Forelimb muscle (tissue), 1 donor: ENCODE data around the gene OPCML. TPM values are rescaled to one million over a fixed set of nuclear protein-coding genes. Genes with fewer than 3 reads are reported as not detected.

Experiments
- DNase-seq: peaks from one replicate; pipeline ENCODE4 v3.0.0-alpha.2; 2013; ENCODE audit warnings: low read depth
- polyA plus RNA-seq: library from polyadenylated mRNA; unstranded; fragments of 120-200 nt; gene quantifications from one replicate; pipeline ENCODE4 v1.2.1, GENCODE V29; 2013; ENCODE audit not compliant: insufficient read length

OPCML gene
- polyA plus RNA-seq, 1 donor, result 1.4 TPM

- DNase-seq, result no peak
These were observed 171.2 kb downstream of the OPCML start for GRCh38 chr11:133360860-133361688.

DNA sequence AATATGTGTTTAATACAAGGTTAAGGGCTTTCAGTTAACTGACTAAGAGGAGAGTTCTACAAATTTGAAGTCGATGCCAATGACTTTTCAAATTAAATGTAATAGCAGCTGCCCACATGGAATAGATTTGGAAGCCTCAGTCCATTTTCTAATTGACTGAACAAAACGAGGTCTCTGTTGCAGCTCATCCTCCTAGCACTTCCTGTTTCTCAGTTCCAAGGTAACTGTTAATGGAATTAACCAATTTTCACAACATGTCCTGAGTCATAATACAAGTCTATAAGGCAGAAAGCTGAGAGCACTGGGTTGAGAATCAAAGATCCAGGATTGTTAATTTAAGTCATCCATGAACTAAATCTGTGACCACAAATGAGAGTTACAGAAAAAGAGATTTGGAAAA, 177.2 kb downstream of the OPCML start:
- no peak for DNase-seq

- no peak for DNase-seq
These were observed 178.2 kb downstream of the OPCML start for GRCh38 chr11:133354069-133354468.

DNA sequence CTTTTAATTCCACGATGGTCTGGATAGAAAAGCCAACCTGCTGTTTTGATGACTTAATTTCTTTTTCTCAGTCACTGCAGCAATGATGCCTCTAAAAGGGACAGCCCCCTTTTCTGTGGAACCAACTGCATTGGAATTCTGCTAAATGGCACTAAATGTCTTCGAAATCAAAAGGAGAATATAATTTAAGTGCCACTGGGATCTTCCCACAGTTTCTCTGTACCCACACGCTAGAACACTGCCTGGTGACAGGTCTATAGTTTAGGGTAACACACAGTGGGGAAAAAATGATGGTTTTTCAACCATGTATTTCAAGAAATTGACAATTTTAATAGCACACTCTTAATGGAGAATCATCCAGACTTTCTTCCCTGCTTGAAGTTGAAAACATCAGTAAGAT, 182.3 kb downstream of the OPCML start:
- DNase-seq, result no peak

DNA sequence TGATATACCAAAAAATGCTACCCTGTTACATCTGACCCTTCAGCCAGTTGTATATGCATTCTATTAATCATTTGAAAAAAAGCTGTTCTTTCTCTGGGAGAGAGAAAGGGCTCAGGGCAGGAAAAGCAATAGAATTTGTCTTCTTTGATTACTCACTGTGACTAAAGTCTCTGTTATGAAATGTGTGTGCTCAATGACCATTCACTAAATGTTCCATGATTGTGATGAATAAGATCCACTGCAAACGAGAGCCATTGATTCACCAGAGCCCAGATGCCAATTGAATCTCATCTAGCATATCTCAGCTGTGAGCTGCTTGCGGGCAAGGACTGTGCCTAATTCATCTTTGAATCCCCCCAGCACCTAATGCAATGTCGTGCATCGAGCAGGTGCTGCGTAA, 184.3 kb downstream of the OPCML start:
- no peak for DNase-seq

DNA sequence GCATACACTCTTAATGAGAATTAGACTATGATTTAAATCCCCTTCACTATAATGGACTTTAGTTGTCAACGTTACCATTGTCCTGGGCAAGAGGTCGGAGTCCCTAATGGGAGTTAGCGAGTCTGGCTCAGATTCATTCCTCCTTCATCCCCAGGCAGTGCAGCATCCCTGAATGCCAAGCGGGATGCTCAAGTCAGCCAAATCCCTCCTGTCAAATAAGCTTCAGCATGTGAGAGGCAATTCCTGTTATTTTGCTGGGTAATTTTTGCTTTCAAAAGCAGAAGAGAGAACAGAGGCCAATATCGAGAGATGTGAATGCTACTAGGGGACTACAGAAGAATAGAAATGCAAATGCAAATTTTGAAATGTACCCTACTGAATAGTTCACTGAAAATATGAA, 186.2 kb downstream of the OPCML start:
- DNase-seq, result no peak

GRCh38 chr11:133343951-133344350, 188.3 kb downstream of the OPCML start:
- DNase-seq, result no peak

GRCh38 chr11:133339495-133340140, 192.7 kb downstream of the OPCML start:
- no peak for DNase-seq

DNA sequence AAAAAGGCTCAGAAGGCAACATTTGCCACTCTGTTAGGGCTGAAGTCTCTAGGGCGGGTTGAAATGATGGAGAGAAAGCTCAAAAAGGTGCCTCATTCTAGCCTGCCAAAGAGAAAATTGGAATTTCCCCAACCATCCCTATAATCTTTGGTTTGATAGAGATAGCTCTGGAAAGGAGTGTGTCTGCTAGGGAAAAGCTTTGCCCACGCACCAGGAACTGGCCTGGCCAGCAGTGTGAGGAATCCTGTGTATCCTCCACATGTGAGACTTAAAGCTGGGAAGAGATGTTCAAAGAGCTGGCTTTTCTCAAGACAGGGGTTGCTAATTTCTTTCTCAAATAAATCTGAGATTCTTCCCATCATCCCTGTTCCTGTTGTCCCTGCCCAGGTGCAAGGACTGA, 193.7 kb downstream of the OPCML start:
- DNase-seq, result no peak

DNA sequence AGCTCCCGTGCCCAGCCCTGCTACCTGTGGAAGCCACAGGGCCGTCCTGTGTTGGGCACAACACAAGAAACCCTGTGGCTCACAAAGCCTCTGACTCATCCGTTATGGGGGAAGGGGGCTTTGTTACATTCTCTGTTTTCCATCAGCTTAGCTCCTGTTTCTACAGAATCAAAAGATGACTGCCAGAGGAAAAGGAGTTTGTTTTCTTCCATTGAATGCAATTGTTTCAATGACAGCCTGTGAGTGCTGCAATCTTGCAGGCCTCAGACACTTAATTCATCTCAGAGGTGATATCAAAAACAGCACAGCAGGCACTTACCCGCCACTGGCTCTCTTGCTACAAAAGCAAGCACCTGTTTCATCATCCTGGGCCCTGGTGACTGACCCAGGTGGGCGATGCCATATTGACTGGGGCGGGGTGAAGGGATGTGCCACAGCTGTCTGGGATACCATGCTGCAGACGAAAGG, 194.3 kb downstream of the OPCML start:
- no peak for DNase-seq

DNA sequence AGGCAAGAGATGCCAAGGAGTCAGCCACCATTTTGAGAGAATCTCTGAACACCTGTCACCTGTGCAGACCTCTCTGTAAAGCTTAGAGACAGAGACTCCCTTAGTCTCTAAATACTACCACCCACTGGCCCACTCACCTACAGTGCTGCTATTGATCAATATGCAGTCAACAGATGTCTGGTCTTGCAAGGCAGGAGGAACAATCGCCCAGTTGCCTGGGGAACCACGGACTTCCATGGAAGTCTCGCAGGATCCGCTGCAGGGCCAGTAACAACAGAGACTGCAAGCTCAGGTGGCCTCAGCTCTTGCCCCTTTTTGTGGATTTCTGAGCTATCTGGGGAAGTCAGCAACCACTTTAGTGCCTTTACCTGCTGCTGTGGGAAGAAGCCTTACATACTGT, 195.1 kb downstream of the OPCML start:
- DNase-seq, result no peak

DNA sequence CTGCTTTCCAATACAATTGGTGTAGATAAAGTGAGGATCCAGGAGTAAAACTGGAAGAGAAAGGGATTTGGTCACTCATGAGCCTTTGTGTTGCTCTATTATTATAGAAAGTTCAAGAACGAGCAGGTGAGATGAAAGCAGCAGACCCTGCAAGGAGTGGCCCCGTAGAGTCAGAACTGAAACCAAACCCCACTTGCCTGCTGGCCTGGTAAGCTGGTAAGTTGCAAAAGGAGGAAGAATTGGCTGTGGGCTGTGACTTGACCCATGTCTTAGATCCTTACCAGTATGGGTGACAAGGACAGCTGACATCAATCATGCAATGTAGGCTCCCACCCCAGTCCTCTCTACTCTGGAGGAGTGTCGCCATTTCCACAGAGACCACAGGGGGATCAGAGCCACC, 201.3 kb downstream of the OPCML start:
- no peak for DNase-seq

GRCh38 chr11:133326849-133327248, 205.5 kb downstream of the OPCML start:
- no peak for DNase-seq

DNA sequence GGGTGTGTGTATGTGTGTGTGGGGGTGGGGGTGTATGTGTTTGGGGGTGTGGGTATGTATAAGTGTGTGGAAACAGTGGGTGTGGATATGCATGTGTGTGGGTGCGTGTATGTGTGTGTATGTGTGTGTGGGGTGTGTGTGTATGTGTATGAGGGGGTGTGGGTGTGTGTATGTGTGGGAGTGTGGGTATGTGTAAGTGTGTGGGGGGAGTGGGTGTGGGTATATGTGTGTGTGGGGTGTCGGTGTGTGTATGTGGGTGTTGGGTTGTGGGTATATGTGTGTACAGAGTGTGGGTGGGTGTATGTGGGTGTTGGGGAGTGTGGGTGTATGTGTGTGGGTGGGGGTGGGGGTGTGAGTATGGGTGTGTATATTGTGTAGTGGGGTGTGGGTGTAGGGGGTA, 206.0 kb downstream of the OPCML start:
- no peak for DNase-seq

GRCh38 chr11:133325711-133326110, 206.6 kb downstream of the OPCML start:
- DNase-seq, result no peak

- DNase-seq, result no peak
These were observed 208.9 kb downstream of the OPCML start for GRCh38 chr11:133323354-133323753.

DNA sequence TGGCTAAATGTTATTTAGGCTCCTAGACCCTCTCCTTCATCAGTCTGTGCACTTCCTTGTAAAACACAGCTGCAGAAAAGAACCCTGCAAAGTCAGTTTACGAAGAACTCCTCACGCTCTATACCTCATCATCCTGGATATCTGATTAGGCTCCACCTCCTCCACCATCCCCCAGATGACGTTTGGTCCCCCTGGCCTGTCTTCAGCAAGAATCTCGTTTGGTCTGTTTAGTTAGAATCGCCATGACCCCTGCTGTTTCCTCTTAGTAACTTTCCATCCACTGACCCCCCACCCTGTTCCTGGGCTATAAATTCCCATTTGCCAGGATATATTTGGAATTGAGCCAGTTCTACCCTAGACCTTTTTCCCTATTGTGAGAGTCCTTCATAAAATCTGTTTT, 214.1 kb downstream of the OPCML start:
- no peak for DNase-seq

DNA sequence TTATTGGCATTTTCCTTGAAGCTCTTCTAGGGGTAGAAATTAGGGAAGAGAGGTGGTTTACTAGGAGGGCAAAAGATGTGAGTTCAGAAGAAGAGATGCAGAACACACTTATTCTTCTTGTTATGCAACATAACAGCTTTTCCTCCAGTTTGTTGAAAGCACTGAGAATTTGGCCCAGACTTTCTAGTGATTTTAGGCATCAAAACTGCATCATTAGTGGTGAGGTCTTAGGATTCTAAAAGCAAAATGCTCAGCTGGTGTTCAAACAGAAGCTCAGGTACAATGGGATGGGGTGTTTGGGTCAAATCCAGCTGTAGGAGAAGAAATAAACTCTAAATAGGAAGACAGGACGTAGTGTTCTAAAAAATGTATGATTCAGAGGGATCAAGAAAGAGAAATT, 221.1 kb downstream of the OPCML start:
- no peak for DNase-seq

- DNase-seq, result no peak
These were observed 226.3 kb downstream of the OPCML start for GRCh38 chr11:133306019-133306418.

DNA sequence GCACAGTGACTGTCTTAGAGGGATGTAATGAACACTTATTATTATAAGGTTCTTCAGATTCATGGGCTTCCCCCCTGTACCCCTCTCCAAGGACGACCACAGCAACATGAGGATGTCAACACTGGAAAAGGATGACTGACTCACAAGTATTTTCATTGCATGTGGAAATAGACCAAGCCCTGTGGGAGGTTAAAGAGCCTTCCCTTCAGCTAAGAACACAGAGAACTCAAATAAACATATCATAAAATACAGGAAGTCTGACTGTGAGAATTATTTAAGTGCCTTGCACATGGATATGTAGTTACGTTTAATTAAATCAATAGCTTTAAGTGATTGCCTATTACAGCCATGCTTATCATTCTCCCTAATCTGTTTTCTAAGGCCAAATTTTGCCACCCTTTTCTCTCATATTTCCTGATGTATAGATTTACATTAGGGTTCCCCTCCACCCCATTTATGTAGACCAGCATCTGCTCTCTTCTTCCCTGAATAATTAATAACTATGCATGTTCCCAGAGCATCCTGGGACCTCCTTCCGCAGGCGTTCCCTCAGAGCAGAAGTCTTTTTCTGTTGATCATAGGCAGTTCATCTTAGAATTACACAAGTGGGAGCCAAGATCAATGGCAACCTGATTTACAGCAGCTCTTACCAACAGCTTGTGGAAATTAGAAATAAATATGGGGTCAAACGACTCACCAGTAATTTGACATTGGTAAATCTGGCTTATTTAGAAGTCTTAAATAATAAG, 226.9 kb downstream of the OPCML start:
- DNase-seq, result no peak

GRCh38 chr11:133303262-133303661, 229.0 kb downstream of the OPCML start:
- DNase-seq, result no peak

- DNase-seq, result no peak
These were observed 230.2 kb downstream of the OPCML start for GRCh38 chr11:133302056-133302455.

GRCh38 chr11:133300666-133301065, 231.6 kb downstream of the OPCML start:
- DNase-seq, result no peak
